Activated CD4-positive, alpha-beta T cell treated with anti-CD3 and anti-CD28 coated beads, Interleukin-2, amount 10 ng/mL, durations not matched to agents 7 days and 5 days (primary cell): ENCODE results near the gene CCDC78. TPM values are rescaled to one million over a fixed set of nuclear protein-coding genes. Genes with fewer than 3 reads are reported as not detected.

Experiments
- CTCF ChIA-PET: fragments of 350-600 bp; sonication (Branson Sonifier 250); formaldehyde crosslinking; loops from one replicate; lab custom pipeline; 2021; ENCODE audit warnings: antibody characterized with exemption; lab: Charles Lee
- POLR2A ChIA-PET: fragments of 350-600 bp; sonication (Branson Sonifier 250); formaldehyde crosslinking; loops from one replicate; lab custom pipeline; 2021; ENCODE audit warnings: antibody characterized with exemption; lab: Charles Lee
- DNase-seq: peaks from one replicate; pipeline ENCODE4 v3.0.0-alpha.2; 2020
- H3K27ac Mint-ChIP-seq: one replicate; pipeline ENCODE4 v1.8.0; 2021; ENCODE audit warnings: mild to moderate bottlenecking, moderate library complexity, mixed read lengths
- H3K27me3 Mint-ChIP-seq: one replicate; pipeline ENCODE4 v1.8.0; 2021; ENCODE audit warnings: mixed read lengths
- H3K36me3 Mint-ChIP-seq: one replicate; pipeline ENCODE4 v1.8.0; 2021; ENCODE audit warnings: low read depth, mixed read lengths
- H3K4me1 Mint-ChIP-seq: one replicate; pipeline ENCODE4 v1.8.0; 2021; ENCODE audit warnings: mixed read lengths
- H3K4me3 Mint-ChIP-seq: one replicate; pipeline ENCODE4 v1.8.0; 2021; ENCODE audit warnings: mild to moderate bottlenecking, moderate library complexity, mixed read lengths
- H3K9me3 Mint-ChIP-seq: one replicate; pipeline ENCODE4 v1.8.0; 2021; ENCODE audit warnings: mixed read lengths
- total RNA-seq, 2 experiments: library from RNA; stranded (reverse); gene quantifications; one replicate each; pipeline ENCODE4 v1.2.3, GENCODE V29; 2021

Gene CCDC78
- total RNA-seq, 2 experiments from 2014 or later: 1.6 to 2.3 TPM

- no peaks in the 10 kb centered on the region for H3K27me3 Mint-ChIP-seq
- peak within 1 kb of the TSS; percentile 81 for H3K27ac Mint-ChIP-seq
- ChIA-PET POLR2A (interaction anchor here (0.7 kb wide), 1 partner anchor 302 kb away, joined by 4 read pairs; no protein-coding TSS in a partner anchor), CTCF (interaction anchor here (0.5 to 3.0 kb wide), 14 partner anchors 8 to 401 kb away, joined by 3 to 14 read pairs (median 5); partner anchors contain the start of genes ANTKMT, CCDC78, METTL26 and WDR24)
- H3K9me3 Mint-ChIP-seq: no peaks in the 10 kb centered on the region
- peak; percentile 90 for DNase-seq
- peaks cover 8% of the 10 kb centered on the region for H3K36me3 Mint-ChIP-seq
- H3K4me3 Mint-ChIP-seq: peak within 1 kb of the TSS; percentile 79
- peaks cover 24% of the 10 kb centered on the region for H3K4me1 Mint-ChIP-seq
Observed at GRCh38 chr16:740764-741505, 14.7 kb upstream of the CCDC78 start, which contains the start of gene CIAO3. Gene CIAO3, minus strand, starts transcription at chr16:740997. Its CDS starts 12 bp downstream, at chr16:740985.

GRCh38 chr16:740459-740763 lies 14.2 kb upstream of the CCDC78 start:
- POLR2A ChIA-PET: no interaction called here
- Mint-ChIP-seq H3K9me3 (no peaks in the 10 kb centered on the region), H3K27ac (peak overlapping the region; percentile 62)

GRCh38 chr16:739560-740458 lies 13.6 kb upstream of the CCDC78 start:
- POLR2A ChIA-PET: no interaction called here
- Mint-ChIP-seq H3K27me3 (no peaks in the 10 kb centered on the region), H3K9me3 (no peaks in the 10 kb centered on the region), H3K4me1 (peaks cover 31% of the 10 kb centered on the region), H3K36me3 (peaks cover 14% of the 10 kb centered on the region), H3K4me3 (peak overlapping the region; percentile 79), H3K27ac (peak overlapping the region; percentile 62)
- DNase-seq: no peak
- CTCF ChIA-PET: interaction anchor here (0.5 to 3.0 kb wide), 12 partner anchors 9 to 403 kb away, joined by 3 to 14 read pairs (median 5); partner anchors contain the start of genes ANTKMT, CCDC78 and WDR24

More at GRCh38 chr16:740459-740763, 14.2 kb upstream of the CCDC78 start:
- no peaks in the 10 kb centered on the region for H3K27me3 Mint-ChIP-seq
- peaks cover 11% of the 10 kb centered on the region for H3K36me3 Mint-ChIP-seq
- peaks cover 28% of the 10 kb centered on the region for H3K4me1 Mint-ChIP-seq
- peak overlapping the region; percentile 79 for H3K4me3 Mint-ChIP-seq
- CTCF ChIA-PET: interaction anchor here (0.5 to 3.0 kb wide), 13 partner anchors 9 to 402 kb away, joined by 3 to 14 read pairs (median 5); partner anchors contain the start of genes ANTKMT, CCDC78, METTL26 and WDR24
- no peak for DNase-seq

GRCh38 chr16:736936-737481 lies 10.8 kb upstream of the CCDC78 start:
- ChIA-PET CTCF (interaction anchor here (1.2 to 2.1 kb wide), 3 partner anchors 12 to 49 kb away, joined by 3 to 9 read pairs (median 3); partner anchors contain the start of gene ANTKMT), POLR2A (no interaction called here)
- no peak for DNase-seq
- H3K36me3 Mint-ChIP-seq: peaks cover 14% of the 10 kb centered on the region
- no peaks in the 10 kb centered on the region for H3K27me3 Mint-ChIP-seq
- no peak overlapping the region for H3K4me3 Mint-ChIP-seq
- H3K9me3 Mint-ChIP-seq: no peaks in the 10 kb centered on the region
- no peak overlapping the region for H3K27ac Mint-ChIP-seq
- peaks cover 31% of the 10 kb centered on the region for H3K4me1 Mint-ChIP-seq

GRCh38 chr16:735982-736453 lies 9.8 kb upstream of the CCDC78 start:
- Mint-ChIP-seq H3K9me3 (no peaks in the 10 kb centered on the region), H3K4me3 (no peak overlapping the region), H3K4me1 (peaks cover 28% of the 10 kb centered on the region), H3K27me3 (no peaks in the 10 kb centered on the region), H3K27ac (peak overlapping the region; percentile 36), H3K36me3 (peaks cover 14% of the 10 kb centered on the region)
- ChIA-PET CTCF (interaction anchor here (0.7 to 2.1 kb wide), 5 partner anchors 9 to 50 kb away, joined by 3 to 9 read pairs (median 3); partner anchors contain the start of genes ANTKMT, CCDC78 and HAGHL), POLR2A (interaction anchor here (0.7 kb wide), 1 partner anchor 51 kb away, joined by 7 read pairs; no protein-coding TSS in a partner anchor)
- DNase-seq: peak; percentile 43

- ChIA-PET CTCF (interaction anchor here (1.2 to 2.1 kb wide), 4 partner anchors 9 to 51 kb away, joined by 3 to 9 read pairs (median 5); partner anchors contain the start of genes ANTKMT, CCDC78 and HAGHL), POLR2A (no interaction called here)
- Mint-ChIP-seq H3K9me3 (no peaks in the 10 kb centered on the region), H3K27ac (no peak overlapping the region), H3K36me3 (peaks cover 14% of the 10 kb centered on the region), H3K4me3 (no peak overlapping the region), H3K4me1 (peaks cover 28% of the 10 kb centered on the region), H3K27me3 (no peaks in the 10 kb centered on the region)
- DNase-seq: no peak
Observed at GRCh38 chr16:734981-735881, 9.0 kb upstream of the CCDC78 start.

- Mint-ChIP-seq H3K36me3 (peaks cover 14% of the 10 kb centered on the region), H3K9me3 (no peaks in the 10 kb centered on the region), H3K4me3 (no peak overlapping the region), H3K4me1 (peaks cover 23% of the 10 kb centered on the region), H3K27me3 (no peaks in the 10 kb centered on the region), H3K27ac (no peak overlapping the region)
- ChIA-PET CTCF (no interaction called here), POLR2A (no interaction called here)
- no peak for DNase-seq
Observed at GRCh38 chr16:734208-734980, 8.2 kb upstream of the CCDC78 start.

GRCh38 chr16:733382-734207 lies 7.4 kb upstream of the CCDC78 start:
- ChIA-PET CTCF (interaction anchor here (1.6 kb wide), 1 partner anchor 30 kb away, joined by 5 read pairs; no protein-coding TSS in a partner anchor), POLR2A (no interaction called here)
- H3K27ac Mint-ChIP-seq: no peak overlapping the region
- H3K36me3 Mint-ChIP-seq: peaks cover 14% of the 10 kb centered on the region
- no peak for DNase-seq
- H3K9me3 Mint-ChIP-seq: no peaks in the 10 kb centered on the region
- H3K4me3 Mint-ChIP-seq: no peak overlapping the region
- no peaks in the 10 kb centered on the region for H3K27me3 Mint-ChIP-seq
- peaks cover 20% of the 10 kb centered on the region for H3K4me1 Mint-ChIP-seq

GRCh38 chr16:732936-733335 lies 6.7 kb upstream of the CCDC78 start:
- Mint-ChIP-seq H3K9me3 (no peaks in the 10 kb centered on the region), H3K4me1 (peaks cover 18% of the 10 kb centered on the region), H3K27me3 (no peaks in the 10 kb centered on the region), H3K27ac (no peak overlapping the region), H3K36me3 (peaks cover 12% of the 10 kb centered on the region), H3K4me3 (no peak overlapping the region)
- DNase-seq: no peak
- ChIA-PET POLR2A (no interaction called here), CTCF (interaction anchor here (1.6 kb wide), 1 partner anchor 29 kb away, joined by 5 read pairs; no protein-coding TSS in a partner anchor)

- no peak overlapping the region for H3K4me3 Mint-ChIP-seq
- no peaks in the 10 kb centered on the region for H3K9me3 Mint-ChIP-seq
- CTCF ChIA-PET: interaction anchor here (1.6 kb wide), 1 partner anchor 28 kb away, joined by 5 read pairs; no protein-coding TSS in a partner anchor
- H3K27ac Mint-ChIP-seq: no peak overlapping the region
- peaks cover 12% of the 10 kb centered on the region for H3K4me1 Mint-ChIP-seq
- peaks cover 9% of the 10 kb centered on the region for H3K36me3 Mint-ChIP-seq
- H3K27me3 Mint-ChIP-seq: no peaks in the 10 kb centered on the region
- POLR2A ChIA-PET: no interaction called here
- DNase-seq: no peak
Observed at GRCh38 chr16:732332-732731, 6.1 kb upstream of the CCDC78 start.
